ENCODE data around the gene TBC1D13.

TBC1D13 gene

DNA sequence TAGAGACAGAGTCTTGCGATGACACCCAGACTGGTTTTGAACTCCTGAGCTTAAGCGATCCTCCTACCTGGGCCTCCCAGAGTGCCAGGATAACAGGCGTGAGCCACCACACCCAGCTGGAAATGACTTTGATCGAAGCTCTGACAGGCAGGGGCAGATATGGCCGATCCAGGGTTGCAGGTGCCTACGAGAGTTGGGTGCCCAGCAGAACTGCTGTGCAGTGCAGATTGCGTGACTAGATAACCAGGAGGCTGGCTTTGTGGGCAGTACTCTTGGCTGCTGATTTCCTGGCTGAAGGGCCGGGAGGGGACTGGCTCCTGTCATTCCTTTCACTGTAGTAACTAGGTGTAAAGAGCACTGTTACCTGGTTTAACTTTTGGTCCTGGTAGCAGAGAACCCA lies 11.8 kb downstream of the TBC1D13 start:
- H3K4me3 ChIP-seq (ENCODE audit: control insufficient read depth, low read depth, low read length), result no peak overlapping the region
- no peak for DNase-seq (ENCODE audit: low read depth)
- TF ChIP-seq, protein P1, sequence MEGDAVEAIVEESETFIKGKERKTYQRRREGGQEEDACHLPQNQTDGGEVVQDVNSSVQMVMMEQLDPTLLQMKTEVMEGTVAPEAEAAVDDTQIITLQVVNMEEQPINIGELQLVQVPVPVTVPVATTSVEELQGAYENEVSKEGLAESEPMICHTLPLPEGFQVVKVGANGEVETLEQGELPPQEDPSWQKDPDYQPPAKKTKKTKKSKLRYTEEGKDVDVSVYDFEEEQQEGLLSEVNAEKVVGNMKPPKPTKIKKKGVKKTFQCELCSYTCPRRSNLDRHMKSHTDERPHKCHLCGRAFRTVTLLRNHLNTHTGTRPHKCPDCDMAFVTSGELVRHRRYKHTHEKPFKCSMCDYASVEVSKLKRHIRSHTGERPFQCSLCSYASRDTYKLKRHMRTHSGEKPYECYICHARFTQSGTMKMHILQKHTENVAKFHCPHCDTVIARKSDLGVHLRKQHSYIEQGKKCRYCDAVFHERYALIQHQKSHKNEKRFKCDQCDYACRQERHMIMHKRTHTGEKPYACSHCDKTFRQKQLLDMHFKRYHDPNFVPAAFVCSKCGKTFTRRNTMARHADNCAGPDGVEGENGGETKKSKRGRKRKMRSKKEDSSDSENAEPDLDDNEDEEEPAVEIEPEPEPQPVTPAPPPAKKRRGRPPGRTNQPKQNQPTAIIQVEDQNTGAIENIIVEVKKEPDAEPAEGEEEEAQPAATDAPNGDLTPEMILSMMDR (conservative IDR thresholded peaks at IDR 0.05; ENCODE audit: control insufficient read depth, insufficient read depth, low read depth, low read length), result no peak

DNA sequence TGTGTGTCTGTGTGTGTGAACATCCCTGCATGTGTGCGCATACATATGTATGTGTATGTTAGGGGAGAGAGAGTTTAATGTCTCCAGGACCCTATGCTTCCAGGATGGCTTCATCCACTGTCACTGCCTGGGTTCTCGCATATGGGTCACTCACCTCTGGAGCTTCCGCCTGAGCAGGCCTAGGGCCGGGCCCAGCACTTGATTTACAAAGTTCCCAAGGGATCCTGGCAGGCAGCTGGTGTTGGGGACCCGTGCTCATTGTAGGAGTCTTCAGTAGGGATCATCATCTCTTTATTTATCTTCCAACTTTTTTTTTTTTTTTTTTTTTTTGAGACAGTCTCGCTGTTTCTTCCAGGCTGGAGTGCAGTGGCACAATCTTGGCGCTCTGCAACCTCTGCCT lies 13.0 kb downstream of the TBC1D13 start:
- no peak overlapping the region for H3K4me3 ChIP-seq (ENCODE audit: control insufficient read depth, low read depth, low read length)
- TF ChIP-seq, protein P1 (conservative IDR thresholded peaks at IDR 0.05; ENCODE audit: control insufficient read depth, insufficient read depth, low read depth, low read length), result no peak
- no peak for DNase-seq (ENCODE audit: low read depth)

DNA sequence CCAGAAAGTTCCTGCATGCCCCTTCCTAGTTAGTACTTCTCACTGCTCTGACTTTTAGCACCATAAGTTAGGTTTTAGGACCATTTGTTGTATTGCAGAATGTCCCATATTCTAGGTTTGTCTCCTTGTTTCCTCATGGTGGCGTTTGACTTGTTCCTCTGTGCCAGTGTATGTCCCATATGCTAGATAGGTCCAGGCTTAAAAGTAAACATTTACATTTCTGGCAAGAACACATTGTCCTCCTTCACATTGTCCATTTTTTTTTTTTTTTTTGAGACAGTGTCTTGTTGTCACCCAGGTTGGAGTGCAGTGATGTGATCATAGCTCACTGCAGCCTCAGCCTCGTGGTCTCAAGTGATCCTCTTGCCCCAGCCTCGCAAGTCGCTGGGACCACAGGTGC lies 15.4 kb downstream of the TBC1D13 start:
- no peak for DNase-seq (ENCODE audit: low read depth)
- TF ChIP-seq, protein P1 (conservative IDR thresholded peaks at IDR 0.05; ENCODE audit: control insufficient read depth, insufficient read depth, low read depth, low read length), result no peak
- no peak overlapping the region for H3K4me3 ChIP-seq (ENCODE audit: control insufficient read depth, low read depth, low read length)

DNA sequence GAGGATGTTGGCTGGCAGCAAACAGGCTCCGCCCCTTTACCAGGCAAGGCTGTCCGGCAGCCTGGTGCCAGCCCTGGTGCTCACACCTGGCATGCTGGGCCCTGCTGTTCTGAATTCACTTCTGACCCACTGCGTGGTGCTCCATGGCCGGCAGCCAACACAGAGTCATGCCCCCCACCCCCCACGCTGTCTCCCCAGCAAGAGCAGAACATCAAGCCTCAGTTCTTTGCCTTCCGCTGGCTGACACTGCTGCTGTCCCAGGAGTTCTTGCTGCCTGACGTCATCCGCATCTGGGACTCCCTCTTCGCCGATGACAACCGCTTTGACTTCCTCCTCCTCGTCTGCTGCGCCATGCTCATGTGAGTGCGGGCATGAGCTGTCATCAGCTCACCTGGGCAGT lies 18.6 kb downstream of the TBC1D13 start:
- no peak for DNase-seq (ENCODE audit: low read depth)
- TF ChIP-seq, protein P1 (conservative IDR thresholded peaks at IDR 0.05; ENCODE audit: control insufficient read depth, insufficient read depth, low read depth, low read length), result no peak
- no peak overlapping the region for H3K4me3 ChIP-seq (ENCODE audit: control insufficient read depth, low read depth, low read length)

DNA sequence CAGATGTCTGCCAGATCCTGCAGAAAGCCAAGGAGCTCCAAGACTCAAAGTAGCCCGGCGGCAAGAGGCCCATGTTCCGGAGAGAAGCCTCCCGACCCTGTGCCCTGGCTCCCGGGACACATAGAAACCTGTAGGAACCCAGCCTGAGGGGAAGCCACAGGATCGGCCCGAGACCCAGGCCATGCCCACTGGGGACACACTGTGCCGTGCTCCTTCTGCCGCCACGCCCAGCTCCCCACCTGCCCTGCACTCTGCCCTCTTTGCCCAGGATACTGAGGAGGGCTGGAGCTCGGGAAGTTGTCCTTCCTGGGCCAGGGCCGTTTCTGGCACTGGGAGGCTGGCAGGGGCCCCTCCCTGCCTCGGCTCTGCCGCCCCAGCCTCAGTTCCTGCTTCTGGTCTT lies 20.8 kb downstream of the TBC1D13 start:
- TF ChIP-seq, protein P1 (conservative IDR thresholded peaks at IDR 0.05; ENCODE audit: control insufficient read depth, insufficient read depth, low read depth, low read length), result no peak
- DNase-seq (ENCODE audit: low read depth), result no peak
- no peak overlapping the region for H3K4me3 ChIP-seq (ENCODE audit: control insufficient read depth, low read depth, low read length)

DNA sequence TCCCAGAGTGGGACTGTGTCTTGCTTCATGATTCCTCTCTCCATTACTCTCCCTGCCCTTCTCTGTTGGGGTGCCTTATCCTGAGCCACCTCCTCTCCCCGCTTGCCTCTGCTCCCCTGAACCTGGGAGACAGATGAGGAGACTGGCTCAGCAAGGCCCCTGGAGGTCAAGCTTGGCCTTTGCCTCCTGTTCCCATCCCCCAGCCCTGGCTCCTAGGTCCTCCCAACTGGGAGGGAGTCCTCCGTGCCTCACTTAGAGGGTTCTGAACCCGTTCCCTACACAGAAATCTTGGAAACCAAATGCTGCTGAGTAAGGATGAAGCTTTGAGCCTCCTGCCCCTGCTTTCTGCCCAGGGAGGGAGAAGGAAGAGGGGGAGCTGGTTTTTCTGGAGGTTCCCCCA lies 21.5 kb downstream of the TBC1D13 start:
- TF ChIP-seq, protein P1 (conservative IDR thresholded peaks at IDR 0.05; ENCODE audit: control insufficient read depth, insufficient read depth, low read depth, low read length), result no peak

DNA sequence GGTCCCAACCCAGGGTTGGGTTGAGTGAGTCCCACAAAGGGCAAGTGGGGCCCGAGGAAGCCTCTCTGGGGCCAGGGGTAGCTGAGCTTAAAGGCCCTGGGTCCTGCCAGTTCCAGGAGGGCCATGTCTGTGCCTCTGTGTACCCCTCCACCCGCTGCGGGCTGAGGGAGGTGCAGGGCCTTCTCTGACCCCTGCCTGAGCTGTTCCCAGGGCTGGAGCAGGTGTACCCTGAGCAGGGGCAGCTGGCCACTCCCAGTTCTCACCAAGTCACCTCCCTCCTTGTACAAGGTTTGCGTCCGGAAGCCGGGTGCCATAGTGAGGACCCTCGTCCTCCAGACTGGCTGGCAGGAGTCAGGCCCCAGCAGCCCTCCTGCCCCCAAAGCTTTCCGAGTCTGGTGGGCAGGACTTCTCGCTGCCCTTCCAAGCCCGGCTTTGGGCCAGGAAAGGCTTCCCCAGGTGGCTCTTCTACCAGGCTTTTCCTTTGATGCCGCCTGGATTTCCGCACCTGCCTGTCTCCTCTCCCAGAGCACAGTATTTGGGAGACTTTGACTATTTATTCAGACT lies 22.1 kb downstream of the TBC1D13 start:
- no peak overlapping the region for H3K4me3 ChIP-seq (ENCODE audit: control insufficient read depth, low read depth, low read length)
- no peak for DNase-seq (ENCODE audit: low read depth)
- TF ChIP-seq, protein P1 (conservative IDR thresholded peaks at IDR 0.05; ENCODE audit: control insufficient read depth, insufficient read depth, low read depth, low read length), result no peak

More for the DNA sequence above, 21.5 kb downstream of the TBC1D13 start:
- H3K4me3 ChIP-seq (ENCODE audit: control insufficient read depth, low read depth, low read length), result no peak overlapping the region
- no peak for DNase-seq (ENCODE audit: low read depth)

Data from fibroblast of mammary gland (primary cell).